HG03378 (cell line): ENCODE measurements around the gene FOSL2.
"Not testable (repeated sequence)": the region's sequence is repeated elsewhere in the genome, so short reads cannot be mapped to it uniquely, and the experiment has no call there.

Source experiments
- ATAC-seq: cut with Tn5 transposase; IDR thresholded peaks from one replicate; pipeline ENCODE4 v1.9.1; 2021; ENCODE audit warnings: mild to moderate bottlenecking, moderate library complexity; ENCODE audit not compliant: unreplicated experiment

The FOSL2 gene

GRCh38 chr2:28371728-28372127, 20.9 kb upstream of the FOSL2 start:
- ATAC-seq, result not testable (repeated sequence)

GRCh38 chr2:28373854-28374253, 18.8 kb upstream of the FOSL2 start:
- no peak for ATAC-seq

GRCh38 chr2:28374331-28374730, 18.3 kb upstream of the FOSL2 start:
- ATAC-seq, result no peak

DNA sequence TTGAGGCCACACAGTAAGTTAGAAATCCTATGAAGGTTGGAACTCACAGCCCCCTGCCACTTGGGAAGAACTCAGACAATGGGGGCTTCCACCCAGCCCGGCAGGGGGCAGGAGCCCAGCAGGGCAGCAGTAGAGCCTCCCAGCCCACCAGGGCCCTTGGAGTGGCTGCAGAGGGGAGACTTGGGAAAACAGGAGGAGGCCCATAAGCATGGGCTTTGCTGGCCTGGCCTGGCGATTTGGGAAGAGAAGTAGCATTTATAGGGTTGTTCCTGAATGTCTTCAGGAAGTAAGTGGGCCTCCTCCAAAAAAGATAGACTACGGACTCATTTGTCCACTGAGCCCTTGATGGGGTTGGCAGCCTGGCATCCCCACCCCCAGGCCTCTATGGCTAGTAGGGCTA, 17.4 kb upstream of the FOSL2 start:
- ATAC-seq, result no peak

DNA sequence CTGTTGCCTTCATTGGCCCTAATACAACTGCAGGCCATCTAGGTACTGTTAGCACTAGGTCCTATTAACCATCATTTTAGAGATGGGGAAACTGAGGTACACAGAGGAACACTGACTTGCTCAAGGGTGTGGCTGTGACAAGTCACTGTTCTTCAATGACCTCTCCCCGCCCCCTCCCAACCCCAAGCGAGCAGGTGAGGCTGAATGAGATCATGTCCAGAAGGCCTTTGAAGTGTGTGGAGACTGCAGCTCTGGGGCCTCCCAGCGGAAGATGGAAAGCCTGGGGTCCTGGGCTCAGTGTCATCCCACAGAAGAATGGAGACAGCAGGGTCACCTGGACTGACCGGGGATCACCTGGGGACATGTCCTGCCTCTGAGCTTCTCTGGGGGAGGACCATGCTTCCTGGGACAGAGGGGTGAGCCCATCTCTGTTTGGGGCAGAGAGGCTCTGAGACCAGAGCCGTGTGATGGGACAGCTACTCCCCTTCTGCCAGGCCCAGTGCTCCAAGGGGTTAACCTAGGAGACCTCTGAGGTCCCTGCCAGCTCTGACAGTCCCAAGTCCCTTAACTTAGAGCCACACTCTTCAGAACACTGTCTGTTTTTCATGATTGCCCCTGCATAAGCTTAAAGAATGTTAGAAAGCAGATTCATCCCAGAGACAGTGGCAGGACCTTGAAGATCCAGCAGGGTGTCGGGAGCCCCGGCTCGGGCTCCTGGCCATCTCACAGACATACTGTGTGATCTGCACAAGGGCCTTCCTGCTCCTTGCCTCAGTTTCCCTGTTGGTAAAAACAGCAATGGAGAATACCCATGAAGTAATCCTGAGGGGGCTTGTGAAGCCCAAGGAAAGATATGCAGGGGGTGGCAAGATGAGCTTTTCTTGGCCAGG, 16.7 kb upstream of the FOSL2 start:
- ATAC-seq, result no peak

- ATAC-seq, result no peak
Observed at GRCh38 chr2:28377195-28377816, 15.4 kb upstream of the FOSL2 start.

DNA sequence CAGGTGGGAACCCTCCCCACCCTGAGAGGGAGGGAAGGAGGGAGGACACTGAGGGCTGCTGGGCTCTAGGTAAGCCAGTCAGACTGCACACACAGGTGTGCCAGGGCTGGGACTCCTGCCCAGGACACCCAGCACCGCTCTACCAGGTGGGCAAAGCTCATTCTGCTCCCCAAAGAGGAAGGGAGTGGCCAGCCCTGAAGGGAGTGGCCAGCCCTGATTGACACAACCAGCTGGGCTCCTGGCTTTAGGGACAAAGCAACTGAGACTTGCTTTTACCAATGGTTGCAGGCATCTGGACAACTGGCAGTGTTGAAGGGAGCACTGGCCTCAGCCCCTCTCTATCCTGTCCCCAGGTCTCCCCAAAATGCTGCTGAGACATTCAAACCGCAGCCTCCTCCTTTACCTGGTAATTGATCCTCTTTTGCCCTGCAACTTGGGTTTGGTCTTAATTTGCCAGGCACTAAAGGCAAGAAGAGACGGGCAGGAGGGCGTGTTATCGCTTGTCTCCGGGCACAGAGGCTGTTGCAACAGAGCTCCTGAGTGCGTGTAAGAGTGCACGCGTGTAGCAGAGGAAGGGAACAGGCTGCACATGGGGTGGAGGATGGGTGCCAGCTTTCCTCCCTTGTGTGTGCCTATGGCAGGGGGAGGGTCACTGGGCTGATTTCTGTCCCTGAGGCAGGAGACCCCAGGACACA, 14.5 kb upstream of the FOSL2 start:
- ATAC-seq, result no peak

- no peak for ATAC-seq
Observed at GRCh38 chr2:28378679-28379584, 13.7 kb upstream of the FOSL2 start.

DNA sequence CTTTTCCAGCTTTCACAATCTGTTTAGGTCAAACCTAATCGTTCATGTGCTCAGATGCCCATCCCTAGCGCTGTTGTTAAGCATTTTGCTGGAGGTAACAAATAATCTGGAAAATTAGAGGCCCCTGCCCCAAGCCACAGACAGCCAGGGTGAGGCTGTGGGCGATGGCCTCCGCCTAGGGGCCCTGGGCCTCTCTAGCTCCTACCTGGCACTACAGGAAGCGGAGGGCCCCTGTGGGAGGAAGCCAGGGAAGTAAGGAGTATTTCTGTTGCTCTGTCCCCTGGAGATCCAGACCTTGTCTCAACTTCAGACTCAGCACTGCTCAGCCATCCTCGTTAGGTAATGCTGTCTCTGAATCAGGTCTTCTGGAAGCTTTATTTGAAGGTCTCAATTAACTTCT, 12.4 kb upstream of the FOSL2 start:
- no peak for ATAC-seq

DNA sequence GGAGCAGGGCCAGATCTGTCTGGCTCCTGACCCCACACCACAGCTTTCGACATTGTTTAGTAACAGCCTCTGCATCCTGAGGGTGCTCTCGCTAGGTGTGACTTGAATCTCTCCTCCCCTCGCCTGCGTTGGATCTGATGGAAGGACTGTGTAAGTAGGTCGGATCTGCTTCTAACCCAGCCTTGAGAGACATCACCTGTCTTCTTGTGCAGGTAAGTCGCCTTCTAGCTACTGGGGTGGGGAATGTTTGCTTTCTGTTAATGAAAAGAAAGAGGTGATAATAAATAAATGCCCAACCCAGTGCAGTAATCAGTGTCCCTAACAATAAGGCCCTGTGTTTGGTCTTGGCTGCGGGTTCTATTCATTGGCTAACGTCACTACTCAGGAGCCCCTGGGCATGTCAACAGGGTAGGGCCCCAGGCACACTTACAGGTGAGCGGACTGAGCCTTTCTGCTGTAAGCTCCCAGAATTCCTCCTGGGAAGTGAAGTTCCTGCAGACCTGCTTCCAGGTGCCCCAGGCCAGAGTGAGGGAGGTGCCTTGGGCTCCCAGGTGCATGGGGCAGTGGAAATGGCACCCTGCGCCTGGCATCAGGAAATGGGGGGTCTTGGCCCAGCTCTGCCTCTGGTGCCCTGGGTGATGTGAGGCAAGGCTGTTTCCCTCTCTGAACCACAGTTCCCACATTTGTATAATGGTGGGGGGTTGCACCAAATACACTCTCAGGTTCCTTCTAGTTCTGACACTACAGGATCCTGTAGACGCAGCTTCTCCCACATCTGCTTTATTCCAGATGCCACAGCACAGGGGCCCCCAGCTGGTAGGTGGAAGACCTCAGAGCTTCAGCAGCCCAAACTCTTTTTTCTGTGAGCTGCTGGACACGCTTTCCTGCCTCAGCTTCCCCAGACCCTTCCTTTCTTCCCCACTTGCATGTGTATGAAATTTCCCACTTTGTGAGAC, 11.2 kb upstream of the FOSL2 start:
- ATAC-seq, result no peak

- ATAC-seq, result no peak
Observed at GRCh38 chr2:28382755-28383154, 9.9 kb upstream of the FOSL2 start.

DNA sequence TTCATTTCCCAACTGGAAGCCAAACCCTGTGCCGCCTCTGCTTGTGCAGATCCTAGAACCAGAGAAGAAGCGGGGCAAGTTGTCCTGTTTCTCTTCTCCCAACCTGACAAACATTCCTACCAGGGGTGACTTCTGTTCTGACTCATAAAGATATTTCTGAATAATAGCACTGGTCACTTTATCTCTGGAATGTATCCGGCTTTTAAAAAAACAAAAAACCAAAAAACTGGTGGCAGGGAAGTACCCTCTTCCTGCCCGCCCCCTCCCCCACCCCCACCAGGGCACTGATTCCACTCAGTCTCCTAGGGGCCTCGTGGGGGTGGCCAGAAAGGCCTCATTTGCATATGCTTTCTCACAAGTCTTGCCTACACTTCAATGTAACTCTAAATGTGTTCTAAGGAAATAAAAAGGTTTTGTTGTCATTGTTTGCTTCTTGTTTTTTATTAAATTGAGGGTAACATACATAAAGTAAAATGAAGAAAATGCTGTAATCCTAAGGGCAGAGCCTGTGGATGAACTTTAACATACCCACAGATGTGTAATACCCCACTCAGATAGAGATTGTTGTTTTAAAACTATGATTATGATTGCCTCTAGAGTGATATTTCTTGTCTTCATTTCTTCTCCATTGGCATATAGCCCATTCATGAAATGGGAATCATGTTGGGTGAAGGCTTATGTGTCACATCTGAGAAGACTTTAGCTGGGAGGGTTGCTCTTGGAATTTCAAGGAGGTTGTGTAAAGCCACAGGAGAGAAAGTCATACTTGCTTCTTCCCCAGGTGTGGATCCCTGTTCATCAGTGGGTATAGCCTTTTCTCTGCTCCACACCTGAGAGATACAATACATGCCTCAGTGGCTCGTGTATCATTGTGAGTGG, 5.3 kb upstream of the FOSL2 start:
- ATAC-seq, result no peak

- ATAC-seq, result no peak
Observed at GRCh38 chr2:28389399-28390240, 3.0 kb upstream of the FOSL2 start.

DNA sequence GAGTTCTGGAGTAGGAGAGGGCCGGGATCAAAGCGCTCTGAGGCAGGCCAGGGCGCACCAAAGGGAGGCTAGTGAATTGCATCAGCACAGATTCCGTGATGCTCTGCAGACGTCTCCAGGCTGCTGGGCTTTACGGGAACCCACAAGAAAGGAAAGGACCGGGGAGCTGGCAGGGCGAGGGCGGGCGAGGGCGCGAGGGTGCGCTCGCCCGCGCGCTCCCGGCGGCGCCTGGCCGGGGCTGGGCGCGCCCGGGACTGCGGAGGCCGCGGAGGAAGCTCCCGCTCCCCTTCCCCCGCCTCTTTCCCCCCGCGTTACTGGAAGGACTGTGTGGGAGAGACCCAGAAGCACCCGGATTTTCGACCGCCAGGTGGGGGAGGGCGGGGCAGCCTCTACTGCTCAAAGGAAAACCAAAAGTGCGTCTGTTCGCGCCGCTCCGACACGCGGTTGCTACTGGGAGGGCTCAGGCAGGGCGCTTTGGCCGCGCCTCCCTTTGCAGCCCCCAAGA, 2.4 kb upstream of the FOSL2 start:
- ATAC-seq, result no peak

GRCh38 chr2:28390746-28391563, 1.7 kb upstream of the FOSL2 start:
- ATAC-seq, result no peak

GRCh38 chr2:28391564-28392296, 928 bp upstream of the FOSL2 start:
- ATAC-seq, result peak; percentile 16
